OCI-LY3 (cell line): Measurements from ENCODE around the gene DUSP5.
A peak's percentile ranks its signal among the peaks of the same experiment; 100 is the strongest.

Experiments
- H2AFZ ChIP-seq: fragments of 200-600, 300-600 bp; shearing (Covaris generic); 2 replicates; pipeline ENCODE4 v1.6.0; 2014; ENCODE audit warnings: antibody characterized with exemption, low read depth, low read length
- H3K27ac ChIP-seq: fragments of 200-600, 300-600 bp; sonication (generic); 2 replicates; pipeline ENCODE4 v1.5.1; 2014; ENCODE audit warnings: mild to moderate bottlenecking, low read length, moderate library complexity, mixed read lengths
- H3K27me3 ChIP-seq: fragments of 200-600, 300-600 bp; sonication (generic); 2 replicates; pipeline ENCODE4 v1.6.1; 2014; ENCODE audit warnings: low read depth, low read length, mixed read lengths
- H3K36me3 ChIP-seq: fragments of 200-600, 300-600 bp; sonication (generic); replicated peaks from 2 replicates; pipeline ENCODE3; 2014; ENCODE audit warnings: low read depth, low read length, mixed read lengths
- H3K4me1 ChIP-seq: fragments of 300-600, 200-600 bp; sonication (generic); 2 replicates; pipeline ENCODE4 v1.6.1; 2014; ENCODE audit warnings: low read length, mixed read lengths
- H3K4me2 ChIP-seq: fragments of 200-600, 300-600 bp; sonication (generic); 2 replicates; pipeline ENCODE4 v1.6.1; 2014; ENCODE audit warnings: low read length, mixed read lengths
- H3K4me3 ChIP-seq: fragments of 300-600, 200-600 bp; sonication (generic); 2 replicates; pipeline ENCODE4 v1.5.1; 2014; ENCODE audit warnings: antibody characterized with exemption, mild to moderate bottlenecking, low read length, moderate library complexity
- H3K79me2 ChIP-seq: fragments of 300-600, 200-600 bp; shearing (Covaris generic); 2 replicates; pipeline ENCODE4 v1.6.1; 2014; ENCODE audit warnings: mild to moderate bottlenecking, low read length, mixed read lengths
- H3K9ac ChIP-seq: fragments of 300-600, 200-600 bp; shearing (Covaris generic); 2 replicates; pipeline ENCODE4 v1.6.0; 2014; ENCODE audit warnings: mild to moderate bottlenecking, low read length, moderate library complexity
- H3K9me3 ChIP-seq: fragments of 200-600, 300-600 bp; shearing (Covaris generic); 2 replicates; pipeline ENCODE4 v1.6.1; 2014; ENCODE audit warnings: low read length, mixed read lengths; ENCODE audit not compliant: insufficient read depth
- H4K20me1 ChIP-seq: fragments of 200-600, 300-600 bp; sonication (generic); 2 replicates; pipeline ENCODE4 v1.6.1; 2016; ENCODE audit warnings: low read length, mixed read lengths; ENCODE audit not compliant: insufficient read depth
- EZH2phosphoT487 ChIP-seq: fragments of 200-600 bp; shearing (Covaris generic); IDR thresholded peaks from 2 replicates; pipeline ENCODE4 v1.6.1; 2018; ENCODE audit warnings: antibody characterized with exemption, mixed run types, low read depth
- TF ChIP-seq, protein P1 (sequence below): fragments of 200-600, 300-600 bp; sonication (generic); IDR thresholded peaks from 2 replicates; pipeline ENCODE4 v1.5.1; 2014; ENCODE audit warnings: antibody characterized with exemption, low read length, low read depth

DUSP5 gene

DNA sequence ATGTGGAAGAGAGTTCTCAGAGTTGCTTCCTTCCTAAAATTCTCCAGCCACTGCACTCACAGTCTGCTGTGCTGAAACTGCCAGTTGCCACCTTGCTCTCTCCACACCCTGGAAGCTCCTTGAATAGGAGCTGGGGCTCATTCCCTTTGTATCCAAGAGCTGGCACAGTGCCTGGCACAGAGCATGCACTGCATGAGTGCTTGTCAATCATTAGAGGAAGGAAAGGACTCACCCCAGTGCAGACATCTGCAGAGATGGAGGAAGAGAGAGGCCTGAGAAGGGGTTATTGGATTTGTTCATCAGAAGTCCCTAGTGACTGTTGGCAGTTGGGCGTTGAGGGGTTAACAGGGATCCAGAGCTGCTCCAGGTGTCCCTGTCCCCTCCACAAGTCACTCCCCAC, 41.7 kb upstream of the DUSP5 start:
- Histone ChIP-seq H3K79me2 (no peaks in the 10 kb centered on the region), H4K20me1 (no peaks in the 10 kb centered on the region), H3K4me2 (peak overlapping the region; percentile 82), H3K4me3 (no peak overlapping the region), H3K36me3 (no peaks in the 10 kb centered on the region), H3K27ac (no peak overlapping the region), H3K27me3 (no peaks in the 10 kb centered on the region), H2AFZ (no peak overlapping the region), H3K9ac (0 out of 2 replicates have a peak overlapping the region, but pooled peaks have one; percentile 52), H3K9me3 (no peaks in the 10 kb centered on the region), H3K4me1 (peaks cover 61% of the 10 kb centered on the region)
- TF ChIP-seq, protein P1, sequence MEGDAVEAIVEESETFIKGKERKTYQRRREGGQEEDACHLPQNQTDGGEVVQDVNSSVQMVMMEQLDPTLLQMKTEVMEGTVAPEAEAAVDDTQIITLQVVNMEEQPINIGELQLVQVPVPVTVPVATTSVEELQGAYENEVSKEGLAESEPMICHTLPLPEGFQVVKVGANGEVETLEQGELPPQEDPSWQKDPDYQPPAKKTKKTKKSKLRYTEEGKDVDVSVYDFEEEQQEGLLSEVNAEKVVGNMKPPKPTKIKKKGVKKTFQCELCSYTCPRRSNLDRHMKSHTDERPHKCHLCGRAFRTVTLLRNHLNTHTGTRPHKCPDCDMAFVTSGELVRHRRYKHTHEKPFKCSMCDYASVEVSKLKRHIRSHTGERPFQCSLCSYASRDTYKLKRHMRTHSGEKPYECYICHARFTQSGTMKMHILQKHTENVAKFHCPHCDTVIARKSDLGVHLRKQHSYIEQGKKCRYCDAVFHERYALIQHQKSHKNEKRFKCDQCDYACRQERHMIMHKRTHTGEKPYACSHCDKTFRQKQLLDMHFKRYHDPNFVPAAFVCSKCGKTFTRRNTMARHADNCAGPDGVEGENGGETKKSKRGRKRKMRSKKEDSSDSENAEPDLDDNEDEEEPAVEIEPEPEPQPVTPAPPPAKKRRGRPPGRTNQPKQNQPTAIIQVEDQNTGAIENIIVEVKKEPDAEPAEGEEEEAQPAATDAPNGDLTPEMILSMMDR, result no peak
- TF ChIP-seq EZH2phosphoT487, result no peak

DNA sequence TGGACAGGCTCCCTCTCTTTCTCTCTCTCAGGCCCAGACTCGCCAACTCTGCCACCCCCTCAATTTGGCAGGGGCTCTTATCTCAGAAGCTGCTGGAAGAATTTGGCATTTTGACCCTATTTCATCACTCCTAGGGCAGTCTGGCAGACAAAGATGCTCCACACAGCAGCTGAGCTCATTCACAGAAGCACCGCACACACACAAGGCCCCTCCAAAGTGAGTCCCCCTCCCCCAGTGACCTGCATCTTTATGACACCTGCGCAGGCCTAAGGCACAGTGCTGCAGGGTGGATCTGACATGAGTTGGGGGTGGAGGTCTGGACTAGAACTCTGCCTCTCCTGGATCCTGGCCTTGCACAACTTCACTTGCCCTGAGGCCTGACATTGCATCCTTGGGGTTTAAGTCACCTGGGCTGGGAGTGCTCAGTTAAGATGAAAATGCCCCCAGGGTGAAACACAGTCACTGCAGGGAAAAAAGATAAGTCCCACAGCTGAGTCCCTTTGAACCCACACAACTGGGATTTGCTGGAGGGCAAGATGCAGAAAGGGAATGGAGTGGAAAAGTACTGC, 41.1 kb upstream of the DUSP5 start:
- H3K4me2 ChIP-seq, result peak overlapping the region; percentile 82
- peaks cover 65% of the 10 kb centered on the region for H3K4me1 ChIP-seq

DNA sequence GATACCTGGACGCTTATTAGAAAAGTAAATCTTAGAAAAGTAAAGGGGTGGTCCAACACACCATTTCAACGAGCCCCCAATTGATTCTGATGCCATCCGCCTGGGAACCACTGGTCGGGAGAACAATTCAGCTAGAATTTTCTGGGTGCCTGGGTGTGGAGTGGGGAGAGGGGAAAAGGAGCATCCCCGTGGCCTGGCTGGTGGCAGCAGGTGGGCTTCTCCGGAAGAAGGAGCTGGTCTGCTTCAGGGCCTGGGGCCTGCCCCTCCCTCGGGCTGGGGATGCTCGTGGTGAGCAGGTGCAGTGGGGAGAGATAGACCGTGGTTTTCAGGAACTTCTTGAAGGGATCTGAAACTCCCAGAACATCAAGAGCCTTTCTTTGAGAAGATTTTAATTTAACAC, 39.9 kb upstream of the DUSP5 start:
- peak overlapping the region; percentile 88 for H3K27ac ChIP-seq

More for the DNA sequence above, 41.1 kb upstream of the DUSP5 start:
- no peak overlapping the region for H3K27ac ChIP-seq
- H3K79me2 ChIP-seq, result no peaks in the 10 kb centered on the region
- H2AFZ ChIP-seq, result no peak overlapping the region
- H3K36me3 ChIP-seq, result no peaks in the 10 kb centered on the region
- H3K4me3 ChIP-seq, result no peak overlapping the region
- H4K20me1 ChIP-seq, result no peaks in the 10 kb centered on the region
- no peaks in the 10 kb centered on the region for H3K9me3 ChIP-seq
- TF ChIP-seq, protein P1, result no peak
- TF ChIP-seq EZH2phosphoT487, result no peak
- peak overlapping the region; percentile 52; the same call in 1 of the 2 replicates for H3K9ac ChIP-seq
- H3K27me3 ChIP-seq, result no peaks in the 10 kb centered on the region

DNA sequence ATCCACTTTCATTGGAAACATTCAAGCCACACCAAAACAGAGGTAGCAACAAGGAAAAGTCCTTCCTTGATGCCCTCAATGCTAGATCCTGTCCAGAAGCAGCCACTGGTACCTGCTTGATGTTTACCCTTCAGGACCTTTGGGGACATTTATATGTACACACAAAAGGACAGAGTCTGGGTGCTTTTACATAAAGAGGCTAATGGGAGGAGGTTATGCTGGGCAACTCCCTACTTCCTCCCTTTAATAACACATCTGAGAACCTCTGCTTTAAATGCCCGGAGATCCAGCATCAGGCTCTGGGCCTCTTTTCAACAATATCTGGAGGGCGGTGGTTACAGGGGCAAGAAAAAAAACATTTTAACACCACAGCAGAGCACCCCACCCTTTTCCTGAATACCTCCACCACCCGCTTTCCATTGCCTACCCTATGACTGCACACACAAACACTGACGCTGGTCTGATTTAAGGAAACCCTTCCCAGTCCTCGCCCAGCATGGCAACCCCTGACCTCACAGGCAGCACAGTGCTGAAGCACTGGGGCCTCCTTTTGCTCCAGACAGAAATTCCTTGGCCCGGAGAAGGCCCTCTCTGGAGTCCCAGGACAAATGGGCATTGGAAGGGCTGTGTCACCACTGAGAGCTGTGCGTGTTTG, 39.3 kb upstream of the DUSP5 start:
- H3K36me3 ChIP-seq, result no peaks in the 10 kb centered on the region
- H3K4me3 ChIP-seq, result peak overlapping the region; percentile 54
- H3K27ac ChIP-seq, result peak overlapping the region; percentile 88
- peaks cover 65% of the 10 kb centered on the region for H3K4me1 ChIP-seq
- H3K9ac ChIP-seq, result peak overlapping the region; percentile 61
- no peaks in the 10 kb centered on the region for H3K9me3 ChIP-seq
- no peaks in the 10 kb centered on the region for H4K20me1 ChIP-seq
- TF ChIP-seq, protein P1, result no peak
- TF ChIP-seq EZH2phosphoT487, result no peak
- peak overlapping the region; percentile 59; the same call in 1 of the 2 replicates for H2AFZ ChIP-seq
- peak overlapping the region; percentile 82 for H3K4me2 ChIP-seq
- H3K27me3 ChIP-seq, result no peaks in the 10 kb centered on the region
- no peaks in the 10 kb centered on the region for H3K79me2 ChIP-seq

More for the DNA sequence above, 39.9 kb upstream of the DUSP5 start:
- peak overlapping the region; percentile 61; the same call in 1 of the 2 replicates for H3K9ac ChIP-seq
- H3K4me3 ChIP-seq, result peak overlapping the region; percentile 54
- no peaks in the 10 kb centered on the region for H3K79me2 ChIP-seq
- H3K4me1 ChIP-seq, result peaks cover 65% of the 10 kb centered on the region
- peak overlapping the region; percentile 82 for H3K4me2 ChIP-seq
- no peaks in the 10 kb centered on the region for H4K20me1 ChIP-seq
- no peaks in the 10 kb centered on the region for H3K36me3 ChIP-seq
- no peaks in the 10 kb centered on the region for H3K27me3 ChIP-seq
- H2AFZ ChIP-seq, result no peak overlapping the region
- H3K9me3 ChIP-seq, result no peaks in the 10 kb centered on the region
- TF ChIP-seq, protein P1, result no peak
- no peak for TF ChIP-seq EZH2phosphoT487
